HG02798 (cell line): ENCODE data around the gene KNSTRN.

ENCODE experiments used
- ATAC-seq: cut with Tn5 transposase; IDR thresholded peaks from one replicate; pipeline ENCODE4 v1.9.1; 2021; ENCODE audit warnings: mild to moderate bottlenecking; ENCODE audit not compliant: unreplicated experiment, poor library complexity

The KNSTRN gene

DNA sequence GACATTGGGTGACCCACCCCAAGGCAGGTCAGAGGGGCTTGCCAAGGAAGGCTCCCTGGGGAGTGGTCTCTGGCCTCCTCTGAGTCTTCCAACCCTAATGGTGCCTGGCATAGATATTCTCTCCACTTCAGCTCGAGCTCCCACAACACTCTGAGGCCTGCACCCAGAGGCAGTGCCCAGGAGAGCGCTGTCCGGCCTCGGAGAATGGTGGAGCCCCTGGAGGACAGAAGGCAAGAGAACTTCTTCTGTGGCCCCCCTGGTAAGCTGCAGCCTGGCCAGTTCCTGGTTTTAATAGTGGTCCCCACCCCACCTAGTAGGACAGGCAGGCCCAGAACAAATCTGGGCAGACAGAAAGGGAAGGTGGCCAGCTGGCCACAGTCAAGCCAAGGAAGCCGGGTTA lies 17.5 kb upstream of the KNSTRN start:
- no peak for ATAC-seq

GRCh38 chr15:40365624-40366456 lies 16.7 kb upstream of the KNSTRN start:
- ATAC-seq = no peak

DNA sequence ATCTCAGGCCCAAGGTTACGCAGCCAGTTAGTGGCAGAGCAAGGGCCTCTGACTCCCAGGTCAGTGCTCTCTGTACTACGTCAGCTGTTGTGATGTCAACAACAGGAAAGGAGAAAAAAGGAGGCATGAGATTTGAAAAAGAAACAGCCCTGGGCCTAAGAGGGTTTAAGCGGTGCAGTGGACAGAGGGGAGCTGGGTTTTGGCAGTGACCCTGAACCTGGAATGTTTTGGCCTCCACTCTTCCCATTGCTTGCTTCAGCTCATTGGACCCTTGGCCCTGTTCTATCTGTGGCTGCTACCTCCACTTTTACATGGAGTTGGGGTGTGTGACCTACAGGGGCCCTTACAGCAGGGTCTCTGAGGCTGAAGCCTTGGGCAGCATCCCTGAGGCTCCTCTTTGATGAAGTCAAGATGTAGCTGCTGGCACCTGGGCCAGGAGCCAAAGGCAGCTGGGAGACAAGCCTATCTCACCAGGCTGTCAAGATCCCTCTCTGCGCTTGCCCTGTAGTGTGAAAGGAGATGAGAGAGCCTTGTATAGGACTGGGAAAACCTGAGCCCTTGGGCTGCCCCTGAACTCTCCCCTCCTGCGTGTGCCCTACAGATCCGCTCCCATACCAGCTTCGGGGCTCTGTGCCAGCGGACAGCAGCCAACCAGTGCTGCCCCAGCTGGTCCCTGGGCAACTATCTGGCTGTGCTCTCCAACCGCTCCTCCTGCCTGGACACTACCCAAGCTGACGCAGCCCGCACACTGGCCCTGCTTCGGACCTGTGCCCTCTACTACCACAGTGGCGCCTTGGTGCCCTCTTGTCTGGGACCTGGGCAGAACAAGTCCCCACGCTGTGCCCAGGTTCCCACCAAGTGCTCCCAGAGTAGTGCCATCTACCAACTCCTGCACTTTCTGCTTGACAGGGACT lies 15.8 kb upstream of the KNSTRN start:
- no peak for ATAC-seq

GRCh38 chr15:40367371-40367685 lies 15.2 kb upstream of the KNSTRN start:
- no peak for ATAC-seq

GRCh38 chr15:40367686-40368611 lies 14.6 kb upstream of the KNSTRN start:
- peak; percentile 86 for ATAC-seq

DNA sequence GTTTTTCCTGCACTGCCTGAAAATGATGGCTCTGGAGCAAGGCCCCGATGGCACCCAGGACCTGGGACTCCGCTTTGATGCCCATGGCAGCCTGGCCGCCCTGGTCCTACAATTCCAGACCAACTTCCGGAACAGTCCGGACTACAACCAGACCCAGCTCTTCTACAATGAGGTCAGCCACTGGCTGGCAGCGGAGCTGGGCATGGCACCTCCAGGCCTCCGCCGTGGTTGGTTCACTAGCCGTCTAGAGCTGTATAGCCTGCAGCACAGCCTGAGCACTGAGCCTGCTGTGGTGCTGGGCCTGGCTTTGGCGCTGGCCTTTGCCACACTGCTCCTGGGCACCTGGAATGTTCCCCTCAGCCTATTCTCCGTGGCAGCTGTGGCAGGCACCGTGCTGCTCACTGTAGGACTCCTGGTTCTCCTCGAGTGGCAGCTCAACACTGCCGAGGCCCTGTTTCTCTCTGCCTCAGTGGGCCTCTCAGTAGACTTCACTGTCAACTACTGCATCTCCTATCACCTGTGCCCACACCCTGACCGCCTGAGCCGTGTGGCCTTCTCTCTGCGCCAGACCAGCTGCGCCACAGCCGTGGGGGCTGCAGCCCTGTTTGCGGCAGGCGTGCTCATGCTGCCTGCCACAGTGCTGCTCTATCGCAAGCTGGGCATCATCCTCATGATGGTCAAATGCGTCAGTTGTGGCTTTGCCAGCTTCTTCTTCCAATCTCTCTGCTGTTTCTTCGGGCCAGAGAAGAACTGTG lies 13.6 kb upstream of the KNSTRN start:
- ATAC-seq = no peak

GRCh38 chr15:40369474-40369869 lies 13.0 kb upstream of the KNSTRN start:
- ATAC-seq = no peak

DNA sequence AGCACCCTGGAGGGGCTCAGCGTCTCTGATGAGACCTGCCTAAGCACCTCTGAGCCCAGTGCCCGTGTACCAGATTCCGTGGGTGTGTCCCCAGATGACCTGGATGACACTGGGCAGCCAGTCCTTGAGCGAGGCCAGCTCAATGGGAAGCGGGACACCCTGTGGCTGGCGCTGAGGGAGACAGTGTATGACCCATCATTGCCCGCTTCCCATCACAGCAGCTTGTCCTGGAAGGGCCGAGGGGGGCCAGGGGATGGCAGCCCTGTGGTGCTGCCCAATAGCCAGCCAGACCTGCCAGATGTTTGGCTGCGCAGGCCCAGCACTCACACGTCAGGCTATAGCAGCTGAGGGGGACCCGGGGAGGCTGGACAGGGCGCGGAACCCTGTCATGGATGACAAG lies 12.6 kb upstream of the KNSTRN start:
- ATAC-seq = no peak

- no peak for ATAC-seq
Measured at GRCh38 chr15:40372981-40373380, 9.5 kb upstream of the KNSTRN start.

DNA sequence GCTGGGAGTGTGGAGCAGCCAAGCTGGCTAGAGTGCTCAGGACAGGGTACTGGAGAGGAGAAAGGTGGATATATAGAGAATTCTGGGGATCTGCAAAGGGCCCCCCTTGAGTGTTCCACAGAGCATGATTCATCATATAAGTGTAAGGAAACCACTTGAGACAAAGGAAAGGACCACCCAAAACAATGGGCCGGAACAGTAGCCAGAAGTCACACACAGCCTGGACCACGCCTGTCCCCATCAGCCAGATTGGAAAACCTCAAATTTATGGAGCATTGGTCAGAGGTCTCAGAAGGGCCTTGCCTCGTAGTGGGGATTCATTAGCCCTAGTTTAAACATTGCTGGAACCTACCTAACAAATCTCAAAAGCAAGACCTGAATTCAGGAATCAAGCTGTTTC lies 4.9 kb upstream of the KNSTRN start:
- ATAC-seq = no peak

DNA sequence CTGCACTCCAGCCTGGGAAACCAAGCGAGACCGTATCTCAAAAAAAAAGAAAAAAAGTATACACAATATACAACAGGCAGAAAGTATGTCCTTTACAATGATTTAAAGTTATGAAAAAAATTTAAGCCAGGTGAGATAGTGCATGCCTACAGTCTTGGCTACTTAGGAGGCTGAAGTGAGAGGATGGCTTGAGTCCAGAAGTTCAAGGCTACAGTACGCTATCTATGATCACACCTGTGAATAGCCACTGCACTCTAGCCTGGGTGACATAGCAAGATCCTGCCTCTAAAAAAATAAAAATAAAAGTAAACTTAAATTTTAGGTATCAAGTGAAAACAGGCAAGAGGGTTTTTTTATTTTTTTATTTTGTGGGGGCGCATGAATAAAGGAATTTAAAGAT lies 3.1 kb upstream of the KNSTRN start:
- no peak for ATAC-seq

DNA sequence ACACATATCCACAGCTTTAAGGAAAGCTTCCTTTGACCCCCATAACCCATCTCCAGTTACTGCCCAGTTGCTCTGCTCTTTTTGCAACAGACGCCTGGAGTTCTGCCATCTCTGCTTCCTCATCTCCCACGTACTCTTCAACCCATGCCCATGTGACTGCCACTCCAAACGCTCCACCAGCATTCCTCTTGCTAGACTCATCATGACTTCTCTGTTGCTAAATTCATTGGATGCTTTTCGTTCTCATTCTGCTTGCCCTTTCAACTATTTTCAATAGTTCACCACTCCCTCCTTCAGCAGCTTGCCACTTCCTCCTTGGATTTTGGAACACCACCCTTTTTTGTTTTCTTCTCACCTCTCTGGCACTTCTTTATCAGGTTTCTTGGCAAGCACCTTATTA lies 2.7 kb upstream of the KNSTRN start:
- no peak for ATAC-seq

DNA sequence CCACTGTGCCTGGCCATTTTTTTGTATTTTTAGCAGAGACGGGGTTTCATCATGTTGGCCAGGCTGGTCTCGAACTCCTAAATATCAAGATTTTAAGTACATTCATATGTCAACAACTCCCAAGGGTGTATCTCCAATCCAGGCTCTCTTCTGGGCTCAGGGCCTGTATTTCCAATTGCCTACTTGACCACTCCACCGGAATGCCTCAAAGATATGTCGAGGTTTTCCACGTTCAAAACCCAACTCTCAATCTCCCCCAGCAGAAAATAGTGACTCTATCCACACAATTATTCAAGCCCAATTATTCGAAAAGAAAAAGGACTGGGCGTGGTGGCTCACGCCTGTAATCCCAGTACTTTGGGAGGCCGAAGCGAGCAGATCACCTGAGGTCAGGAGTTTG lies 1.9 kb upstream of the KNSTRN start:
- ATAC-seq = no peak

DNA sequence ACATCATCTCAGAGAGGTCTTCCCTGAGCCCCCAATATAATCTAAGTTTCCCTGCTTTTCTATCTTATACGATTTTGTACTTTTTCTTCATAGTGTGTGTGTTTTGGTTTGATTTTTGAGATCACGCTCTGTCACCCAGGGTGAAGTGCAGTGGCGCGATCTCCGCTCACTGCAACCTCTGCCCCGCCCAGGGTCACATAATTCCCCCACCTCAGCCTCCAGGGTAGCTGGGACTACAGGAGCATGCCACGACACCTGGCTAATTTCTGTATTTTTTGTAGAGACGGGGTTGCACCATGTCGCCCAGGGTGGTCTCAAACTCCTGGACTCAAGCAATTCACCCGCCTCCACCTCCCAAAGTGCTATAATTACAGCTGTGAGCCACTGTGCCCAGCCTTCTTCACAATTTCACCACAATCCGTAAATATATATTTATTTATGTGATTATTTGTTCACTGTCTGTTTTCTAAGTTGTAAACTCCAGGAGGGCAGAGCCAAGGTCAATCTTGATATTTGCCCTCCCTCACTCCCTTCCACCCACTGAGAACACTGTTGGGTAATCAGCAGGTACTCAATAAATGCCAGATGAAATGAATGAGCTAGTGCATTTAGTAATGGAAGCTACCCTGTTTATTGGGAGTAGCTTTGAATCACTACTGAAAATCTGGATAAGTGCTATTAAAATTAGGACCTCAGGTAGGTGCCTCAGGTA lies 547 bp upstream of the KNSTRN start:
- ATAC-seq = no peak

GRCh38 chr15:40386480-40386879 lies 4.0 kb downstream of the KNSTRN start:
- no peak for ATAC-seq

GRCh38 chr15:40388941-40389823 lies 6.7 kb downstream of the KNSTRN start:
- no peak for ATAC-seq

DNA sequence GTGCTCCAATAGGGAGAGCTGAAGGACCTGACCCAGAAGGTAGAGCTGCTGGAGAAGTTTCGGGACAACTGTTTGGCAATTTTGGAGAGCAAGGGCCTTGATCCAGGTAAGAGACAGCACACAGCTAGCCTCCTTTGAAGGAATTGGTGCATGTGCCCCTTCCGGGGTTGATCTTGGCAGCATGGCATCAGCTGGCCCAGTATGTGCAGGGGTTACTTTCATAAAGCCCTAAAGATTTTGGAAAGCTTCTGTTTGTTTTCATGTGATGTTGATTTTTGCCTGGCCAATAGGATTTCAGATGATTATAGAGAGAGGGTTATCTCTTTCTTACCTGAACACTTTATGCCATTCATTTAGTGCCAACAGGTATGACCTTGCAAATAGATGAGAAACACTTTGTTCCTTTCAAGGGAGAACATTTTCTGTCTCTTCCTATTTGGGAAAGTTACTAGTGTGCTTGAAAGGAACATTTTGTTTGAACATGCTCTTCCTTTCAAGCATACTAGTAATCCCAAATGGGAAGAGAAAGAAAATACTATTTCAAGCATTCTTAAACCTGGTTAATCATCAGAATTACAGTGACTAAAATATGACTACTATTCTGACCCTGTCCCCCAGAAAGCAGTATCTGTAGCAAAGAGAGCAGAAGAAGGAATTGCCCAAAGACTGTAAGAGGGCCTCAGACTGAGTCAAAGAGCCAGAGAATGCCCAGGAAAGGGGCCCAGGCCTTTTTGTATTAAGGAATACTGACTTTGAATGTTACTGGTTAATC lies 7.5 kb downstream of the KNSTRN start:
- no peak for ATAC-seq
